ENCODE results near the gene LACRT.

The LACRT gene

DNA sequence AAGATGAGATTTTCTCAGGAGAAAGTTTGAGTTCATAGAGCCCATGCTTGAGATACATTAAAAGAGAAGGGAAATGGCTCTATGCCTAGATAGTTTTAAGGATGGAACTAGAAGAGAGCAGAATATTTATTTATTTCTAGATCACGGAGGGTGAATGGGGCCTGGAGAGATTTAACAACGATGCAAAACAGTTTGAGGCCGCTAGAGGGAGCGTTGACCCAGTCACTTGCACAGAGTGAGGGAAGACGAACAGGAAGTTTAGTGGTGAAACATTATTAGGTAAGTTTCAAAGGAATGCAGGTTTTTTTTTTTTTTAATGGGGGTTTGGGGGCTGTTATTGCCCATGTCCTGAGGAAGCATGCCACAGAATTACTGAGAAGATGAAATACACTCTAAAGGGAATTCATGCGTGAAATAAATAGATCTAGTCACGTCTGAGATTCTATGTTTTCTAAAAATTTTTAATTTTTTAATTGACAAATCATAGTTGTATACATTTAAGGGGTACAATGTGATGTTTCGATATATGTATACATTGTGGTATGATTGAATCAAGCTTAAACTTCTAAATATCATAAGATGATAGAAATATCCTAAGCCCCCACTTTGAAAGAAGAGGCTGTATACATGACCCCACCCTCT is 31.4 kb downstream of the LACRT start:
- H3K9me3 ChIP-seq (ENCODE audit: control insufficient read depth in 2 of 2, low read length in 2 of 2) = no peaks in the 10 kb centered on the region
- no peaks in the 10 kb centered on the region for H3K36me3 ChIP-seq (ENCODE audit: control insufficient read depth in 2 of 2, insufficient read depth in 2 of 2, low read length in 2 of 2)
- H3K4me1 ChIP-seq (ENCODE audit: control insufficient read depth in 2 of 2, insufficient read depth in 2 of 2, low read length in 2 of 2) = no peaks in the 10 kb centered on the region
- no peak overlapping the region for H3K27ac ChIP-seq (ENCODE audit: low read depth in 2 of 2, low read length in 2 of 2)
- peaks cover 0 to 2% of the 10 kb centered on the region in 2 donors for H3K27me3 ChIP-seq (ENCODE audit: control insufficient read depth in 2 of 2, insufficient read depth in 2 of 2, low read length in 2 of 2)
- H3K9ac ChIP-seq (ENCODE audit: low read depth in 1 of 2, low read length in 2 of 2) = no peak overlapping the region
- H3K4me3 ChIP-seq (ENCODE audit: low read length in 2 of 2) = no peak overlapping the region

DNA sequence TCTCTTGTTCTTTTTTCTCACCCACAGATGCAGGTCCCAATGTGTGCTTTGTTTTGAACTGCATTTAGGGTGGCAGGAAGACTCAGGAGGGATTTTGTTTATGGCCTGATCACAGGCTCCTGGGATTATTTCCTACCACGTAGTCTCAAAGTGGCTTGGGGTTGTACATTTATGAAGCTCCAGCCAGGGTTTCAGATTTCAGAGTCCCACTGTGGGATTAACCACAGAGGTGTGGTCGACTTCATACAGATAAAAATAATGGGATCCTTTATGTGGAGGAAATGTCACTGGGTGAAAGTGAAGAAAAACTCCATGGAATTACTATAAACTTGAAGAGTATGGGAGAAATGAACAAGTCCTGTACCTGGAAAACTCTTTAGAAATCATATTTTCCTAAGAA is 32.0 kb downstream of the LACRT start:
- H3K27ac ChIP-seq (ENCODE audit: low read depth in 2 of 2, low read length in 2 of 2) = no peak overlapping the region
- H3K4me1 ChIP-seq (ENCODE audit: control insufficient read depth in 2 of 2, insufficient read depth in 2 of 2, low read length in 2 of 2) = no peaks in the 10 kb centered on the region
- H3K4me3 ChIP-seq (ENCODE audit: low read length in 2 of 2) = no peak overlapping the region
- H3K9ac ChIP-seq (ENCODE audit: low read depth in 1 of 2, low read length in 2 of 2) = no peak overlapping the region
- no peaks in the 10 kb centered on the region for H3K9me3 ChIP-seq (ENCODE audit: control insufficient read depth in 2 of 2, low read length in 2 of 2)
- H3K36me3 ChIP-seq (ENCODE audit: control insufficient read depth in 2 of 2, insufficient read depth in 2 of 2, low read length in 2 of 2) = no peaks in the 10 kb centered on the region
- peaks cover 0 to 2% of the 10 kb centered on the region in 2 donors for H3K27me3 ChIP-seq (ENCODE audit: control insufficient read depth in 2 of 2, insufficient read depth in 2 of 2, low read length in 2 of 2)

DNA sequence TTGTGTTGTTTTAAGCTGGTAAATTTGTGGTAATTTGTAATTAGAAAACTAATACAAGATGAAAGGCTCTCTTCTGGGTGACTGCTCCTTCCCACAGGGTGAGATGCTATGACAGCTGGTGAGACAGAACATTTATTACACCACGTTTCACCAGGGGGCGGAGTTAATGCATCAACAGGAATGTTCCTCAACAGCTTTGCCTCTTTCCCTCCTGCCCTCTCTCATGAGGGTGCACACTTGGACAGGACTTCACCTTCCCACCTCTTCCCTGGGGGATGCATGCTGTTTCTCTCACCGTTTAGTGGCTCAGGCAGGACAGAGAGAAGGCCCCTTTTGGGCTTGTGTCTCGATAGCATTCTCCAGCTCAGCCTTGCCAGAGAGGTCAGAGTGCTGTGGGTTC is 32.9 kb downstream of the LACRT start:
- Histone ChIP-seq H3K4me3 (ENCODE audit: low read length in 2 of 2) (no peak overlapping the region), H3K4me1 (ENCODE audit: control insufficient read depth in 2 of 2, insufficient read depth in 2 of 2, low read length in 2 of 2) (no peaks in the 10 kb centered on the region), H3K9me3 (ENCODE audit: control insufficient read depth in 2 of 2, low read length in 2 of 2) (no peaks in the 10 kb centered on the region), H3K36me3 (ENCODE audit: control insufficient read depth in 2 of 2, insufficient read depth in 2 of 2, low read length in 2 of 2) (no peaks in the 10 kb centered on the region), H3K27me3 (ENCODE audit: control insufficient read depth in 2 of 2, insufficient read depth in 2 of 2, low read length in 2 of 2) (peaks cover 0 to 2% of the 10 kb centered on the region in 2 donors), H3K9ac (ENCODE audit: low read depth in 1 of 2, low read length in 2 of 2) (no peak overlapping the region), H3K27ac (ENCODE audit: low read depth in 2 of 2, low read length in 2 of 2) (no peak overlapping the region)

DNA sequence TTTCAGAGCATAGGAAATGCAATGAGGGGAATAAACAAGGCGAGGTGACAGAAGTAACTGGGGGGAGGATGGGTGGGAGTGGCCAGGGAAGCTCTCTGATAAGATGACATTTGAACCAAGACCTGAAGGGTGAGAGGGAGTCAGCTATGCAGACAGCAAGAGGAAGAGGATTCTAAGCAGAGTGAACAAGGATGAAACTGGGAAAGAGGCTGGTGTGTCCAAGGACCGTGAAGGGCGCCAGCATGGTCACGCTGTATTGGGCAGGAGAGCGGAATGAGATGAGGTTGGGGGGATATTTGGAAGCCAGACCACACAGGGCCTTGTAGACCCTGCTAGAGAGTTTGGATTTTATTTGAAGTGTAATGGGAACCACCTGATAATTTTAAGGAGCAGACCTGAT is 35.7 kb downstream of the LACRT start:
- Histone ChIP-seq H3K9ac (ENCODE audit: low read depth in 1 of 2, low read length in 2 of 2) (no peak overlapping the region), H3K36me3 (ENCODE audit: control insufficient read depth in 2 of 2, insufficient read depth in 2 of 2, low read length in 2 of 2) (no peaks in the 10 kb centered on the region), H3K27me3 (ENCODE audit: control insufficient read depth in 2 of 2, insufficient read depth in 2 of 2, low read length in 2 of 2) (peaks cover 0 to 2% of the 10 kb centered on the region in 2 donors), H3K4me3 (ENCODE audit: low read length in 2 of 2) (no peak overlapping the region), H3K4me1 (ENCODE audit: control insufficient read depth in 2 of 2, insufficient read depth in 2 of 2, low read length in 2 of 2) (no peaks in the 10 kb centered on the region), H3K9me3 (ENCODE audit: control insufficient read depth in 2 of 2, low read length in 2 of 2) (no peaks in the 10 kb centered on the region), H3K27ac (ENCODE audit: low read depth in 2 of 2, low read length in 2 of 2) (no peak overlapping the region)

DNA sequence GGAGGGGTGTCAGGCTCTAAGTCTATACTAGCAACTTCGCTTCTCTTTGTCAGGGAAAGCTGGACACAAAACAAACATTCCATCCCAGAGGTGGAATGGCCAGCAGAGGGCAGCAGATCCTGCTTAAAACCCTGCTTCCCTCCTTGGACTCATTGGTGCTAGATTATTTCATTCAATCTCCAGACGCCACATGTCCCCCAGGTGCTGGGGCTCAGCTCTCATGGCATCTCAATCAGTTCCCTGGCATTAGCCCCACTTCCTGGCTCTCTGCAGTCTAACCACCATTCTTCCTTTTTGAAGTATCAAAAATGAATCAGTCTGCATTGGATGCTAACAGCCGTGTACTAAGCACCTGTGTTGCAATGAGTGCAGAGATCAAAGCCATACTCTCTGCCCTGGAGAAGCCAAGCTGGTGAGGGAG is 38.2 kb downstream of the LACRT start:
- Histone ChIP-seq H3K9ac (ENCODE audit: low read depth in 1 of 2, low read length in 2 of 2) (no peak overlapping the region), H3K4me3 (ENCODE audit: low read length in 2 of 2) (no peak overlapping the region)

DNA sequence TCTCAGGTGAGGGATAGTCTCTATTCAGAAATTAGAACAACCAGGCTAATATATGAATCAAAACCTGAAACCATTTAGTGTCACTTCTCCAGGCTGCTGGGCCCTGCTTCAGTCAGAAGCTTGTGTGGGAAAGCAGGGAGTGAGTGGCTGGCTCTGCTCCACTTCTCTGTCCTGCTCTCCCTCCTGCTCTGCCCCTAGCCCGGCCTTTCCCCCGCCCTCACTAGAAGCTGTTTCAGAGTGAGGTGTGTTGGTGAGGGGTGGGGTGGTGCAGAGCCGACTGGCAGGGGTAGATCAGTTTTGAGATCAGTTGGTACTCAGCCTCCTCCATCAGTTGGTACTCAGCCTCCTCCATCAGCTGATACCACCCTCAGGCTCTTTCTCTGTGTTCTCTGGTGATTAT is 39.2 kb downstream of the LACRT start:
- H3K9me3 ChIP-seq (ENCODE audit: control insufficient read depth in 2 of 2, low read length in 2 of 2) = no peaks in the 10 kb centered on the region
- no peak overlapping the region for H3K27ac ChIP-seq (ENCODE audit: low read depth in 2 of 2, low read length in 2 of 2)
- H3K4me1 ChIP-seq (ENCODE audit: control insufficient read depth in 2 of 2, insufficient read depth in 2 of 2, low read length in 2 of 2) = no peaks in the 10 kb centered on the region
- H3K9ac ChIP-seq (ENCODE audit: low read depth in 1 of 2, low read length in 2 of 2) = no peak overlapping the region
- H3K27me3 ChIP-seq (ENCODE audit: control insufficient read depth in 2 of 2, insufficient read depth in 2 of 2, low read length in 2 of 2) = peaks cover 0 to 6% of the 10 kb centered on the region in 2 donors
- no peaks in the 10 kb centered on the region for H3K36me3 ChIP-seq (ENCODE audit: control insufficient read depth in 2 of 2, insufficient read depth in 2 of 2, low read length in 2 of 2)
- H3K4me3 ChIP-seq (ENCODE audit: low read length in 2 of 2) = no peak overlapping the region

More for the DNA sequence above, 38.2 kb downstream of the LACRT start:
- Histone ChIP-seq H3K4me1 (ENCODE audit: control insufficient read depth in 2 of 2, insufficient read depth in 2 of 2, low read length in 2 of 2) (no peaks in the 10 kb centered on the region), H3K27ac (ENCODE audit: low read depth in 2 of 2, low read length in 2 of 2) (no peak overlapping the region), H3K36me3 (ENCODE audit: control insufficient read depth in 2 of 2, insufficient read depth in 2 of 2, low read length in 2 of 2) (no peaks in the 10 kb centered on the region), H3K27me3 (ENCODE audit: control insufficient read depth in 2 of 2, insufficient read depth in 2 of 2, low read length in 2 of 2) (peaks cover 0 to 6% of the 10 kb centered on the region in 2 donors), H3K9me3 (ENCODE audit: control insufficient read depth in 2 of 2, low read length in 2 of 2) (no peaks in the 10 kb centered on the region)

DNA sequence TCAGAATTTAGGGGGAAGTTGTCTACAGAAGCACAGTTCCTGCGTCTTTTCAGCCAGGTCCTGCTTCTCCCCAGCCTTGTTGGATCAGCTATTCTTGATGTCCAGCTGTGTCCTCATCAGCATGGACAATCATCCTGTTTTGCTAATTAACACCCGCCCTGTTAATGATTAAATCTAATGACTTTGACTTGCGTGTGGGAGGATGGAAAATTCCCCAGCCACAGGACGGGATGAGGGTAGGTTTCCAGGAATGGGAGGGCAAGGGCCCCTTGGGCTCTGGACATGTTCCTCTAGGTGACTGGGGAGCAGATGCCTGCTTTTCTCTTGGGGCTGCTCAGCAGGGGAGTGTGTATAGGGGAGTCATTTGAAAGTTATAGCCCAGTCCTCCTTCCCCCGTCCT is 41.0 kb downstream of the LACRT start:
- Histone ChIP-seq H3K27me3 (ENCODE audit: control insufficient read depth in 2 of 2, insufficient read depth in 2 of 2, low read length in 2 of 2) (peaks cover 13 to 15% of the 10 kb centered on the region in 2 donors), H3K27ac (ENCODE audit: low read depth in 2 of 2, low read length in 2 of 2) (no peak overlapping the region), H3K9ac (ENCODE audit: low read depth in 1 of 2, low read length in 2 of 2) (no peak overlapping the region), H3K4me3 (ENCODE audit: low read length in 2 of 2) (no peak overlapping the region), H3K36me3 (ENCODE audit: control insufficient read depth in 2 of 2, insufficient read depth in 2 of 2, low read length in 2 of 2) (no peaks in the 10 kb centered on the region), H3K4me1 (ENCODE audit: control insufficient read depth in 2 of 2, insufficient read depth in 2 of 2, low read length in 2 of 2) (no peaks in the 10 kb centered on the region), H3K9me3 (ENCODE audit: control insufficient read depth in 2 of 2, low read length in 2 of 2) (no peaks in the 10 kb centered on the region)

DNA sequence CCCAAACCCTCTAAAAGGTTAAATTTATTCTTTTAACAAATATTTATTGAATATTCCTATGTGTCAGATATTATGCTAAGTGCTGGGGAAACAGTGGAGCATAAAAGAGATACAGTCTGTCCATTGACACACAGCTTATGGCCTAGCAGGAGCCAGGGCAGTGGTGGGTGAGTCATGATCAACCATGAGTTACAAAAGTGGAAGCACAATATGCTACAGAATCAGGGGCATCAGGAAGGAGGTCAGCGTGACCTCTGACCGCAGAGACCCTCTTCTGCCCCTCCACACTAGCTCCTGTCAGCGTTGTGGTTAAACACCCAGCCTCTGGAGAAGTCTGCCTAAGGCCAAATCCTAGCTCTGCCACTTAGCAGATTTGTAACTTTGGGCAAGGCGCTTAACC is 41.6 kb downstream of the LACRT start:
- Histone ChIP-seq H3K27me3 (ENCODE audit: control insufficient read depth in 2 of 2, insufficient read depth in 2 of 2, low read length in 2 of 2) (peaks cover 13 to 16% of the 10 kb centered on the region in 2 donors), H3K4me3 (ENCODE audit: low read length in 2 of 2) (no peak overlapping the region), H3K27ac (ENCODE audit: low read depth in 2 of 2, low read length in 2 of 2) (no peak overlapping the region), H3K9me3 (ENCODE audit: control insufficient read depth in 2 of 2, low read length in 2 of 2) (no peaks in the 10 kb centered on the region), H3K9ac (ENCODE audit: low read depth in 1 of 2, low read length in 2 of 2) (no peak overlapping the region), H3K36me3 (ENCODE audit: control insufficient read depth in 2 of 2, insufficient read depth in 2 of 2, low read length in 2 of 2) (no peaks in the 10 kb centered on the region), H3K4me1 (ENCODE audit: control insufficient read depth in 2 of 2, insufficient read depth in 2 of 2, low read length in 2 of 2) (peaks cover 0 to 1% of the 10 kb centered on the region in 2 donors)

DNA sequence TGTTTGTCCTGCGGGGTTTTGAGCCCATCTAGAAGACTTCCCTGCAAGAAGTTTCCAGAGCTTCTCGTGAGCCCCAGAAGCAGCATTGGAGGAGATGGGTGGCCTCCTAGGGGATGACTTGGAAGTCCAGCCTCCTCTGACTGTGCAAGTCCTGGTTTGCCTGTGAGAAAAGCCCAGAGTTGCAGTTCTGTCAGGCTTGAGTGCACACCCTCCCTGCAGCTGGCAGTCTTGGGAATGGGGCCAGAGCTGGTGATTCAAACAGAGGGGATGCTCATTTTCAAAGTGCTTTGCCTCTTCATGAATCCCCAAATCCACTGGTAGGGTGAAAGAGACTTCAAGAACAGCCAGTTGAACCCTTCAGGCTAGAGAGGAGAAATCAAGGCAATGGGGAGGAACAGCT is 42.4 kb downstream of the LACRT start:
- Histone ChIP-seq H3K4me3 (ENCODE audit: low read length in 2 of 2) (no peak overlapping the region), H3K27me3 (ENCODE audit: control insufficient read depth in 2 of 2, insufficient read depth in 2 of 2, low read length in 2 of 2) (peaks cover 20 to 23% of the 10 kb centered on the region in 2 donors), H3K9ac (ENCODE audit: low read depth in 1 of 2, low read length in 2 of 2) (no peak overlapping the region), H3K4me1 (ENCODE audit: control insufficient read depth in 2 of 2, insufficient read depth in 2 of 2, low read length in 2 of 2) (peaks cover 0 to 4% of the 10 kb centered on the region in 2 donors), H3K36me3 (ENCODE audit: control insufficient read depth in 2 of 2, insufficient read depth in 2 of 2, low read length in 2 of 2) (no peaks in the 10 kb centered on the region), H3K27ac (ENCODE audit: low read depth in 2 of 2, low read length in 2 of 2) (no peak overlapping the region), H3K9me3 (ENCODE audit: control insufficient read depth in 2 of 2, low read length in 2 of 2) (no peaks in the 10 kb centered on the region)

DNA sequence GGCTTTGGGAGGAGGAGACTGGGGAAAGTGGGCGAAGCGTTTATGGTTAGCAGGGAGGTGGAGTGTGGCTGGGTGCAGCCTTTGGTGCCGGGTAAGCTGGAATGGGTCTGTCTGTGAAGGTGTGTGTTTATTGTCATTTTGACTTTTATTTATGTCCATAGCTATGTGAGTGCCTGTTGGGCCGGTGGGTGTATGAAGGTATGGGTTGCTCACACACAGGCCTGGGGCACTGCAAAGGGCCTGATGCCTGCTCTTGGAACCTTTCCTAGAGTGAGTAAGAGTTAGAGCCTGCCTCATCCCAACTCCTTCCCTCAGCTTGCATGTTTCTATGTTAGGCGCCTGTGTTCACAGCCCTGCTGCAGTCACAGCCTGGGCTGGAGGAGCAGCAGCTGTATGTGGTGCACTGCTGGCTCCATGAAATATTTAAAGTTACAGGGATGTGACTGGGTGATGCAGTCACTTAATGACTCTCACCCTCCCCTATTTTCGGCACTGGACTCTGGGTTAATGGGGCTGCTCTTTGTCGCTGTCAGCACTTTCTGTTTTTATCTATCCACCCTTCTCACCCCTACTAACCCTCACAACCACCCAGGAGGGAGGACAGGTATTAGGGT is 43.6 kb downstream of the LACRT start:
- Histone ChIP-seq H3K4me1 (ENCODE audit: control insufficient read depth in 2 of 2, insufficient read depth in 2 of 2, low read length in 2 of 2) (peaks cover 0 to 4% of the 10 kb centered on the region in 2 donors), H3K4me3 (ENCODE audit: low read length in 2 of 2) (no peak overlapping the region), H3K9me3 (ENCODE audit: control insufficient read depth in 2 of 2, low read length in 2 of 2) (no peaks in the 10 kb centered on the region), H3K9ac (ENCODE audit: low read depth in 1 of 2, low read length in 2 of 2) (no peak overlapping the region), H3K27me3 (ENCODE audit: control insufficient read depth in 2 of 2, insufficient read depth in 2 of 2, low read length in 2 of 2) (peaks cover 20 to 23% of the 10 kb centered on the region in 2 donors), H3K27ac (ENCODE audit: low read depth in 2 of 2, low read length in 2 of 2) (no peak overlapping the region), H3K36me3 (ENCODE audit: control insufficient read depth in 2 of 2, insufficient read depth in 2 of 2, low read length in 2 of 2) (no peaks in the 10 kb centered on the region)

All from mucosa of rectum (tissue), 2 donors.